Forelimb muscle (tissue), 1 donor: ENCODE results near the gene FAM76A. TPM values are rescaled to one million over a fixed set of nuclear protein-coding genes. Genes with fewer than 3 reads are reported as not detected.
A peak's percentile ranks its signal among the peaks of the same experiment; 100 is the strongest.
"Not testable (repeated sequence)": the region's sequence is repeated elsewhere in the genome, so short reads cannot be mapped to it uniquely, and the experiment has no call there.

Source experiments
- DNase-seq: peaks from one replicate; pipeline ENCODE4 v3.0.0-alpha.2; 2013; ENCODE audit warnings: low read depth
- polyA plus RNA-seq: library from polyadenylated mRNA; unstranded; fragments of 120-200 nt; gene quantifications from one replicate; pipeline ENCODE4 v1.2.1, GENCODE V29; 2013; ENCODE audit not compliant: insufficient read length

FAM76A gene
- polyA plus RNA-seq, 1 donor = 20.0 TPM

GRCh38 chr1:27724961-27725373 is 794 bp upstream of the FAM76A start:
- no peak for DNase-seq

- no peak for DNase-seq
These were observed 648 bp downstream of the FAM76A start for GRCh38 chr1:27726173-27727044.

- no peak for DNase-seq
These were observed 1.4 kb downstream of the FAM76A start for GRCh38 chr1:27727126-27727525.

GRCh38 chr1:27736252-27736651 is 10.5 kb downstream of the FAM76A start:
- no peak for DNase-seq

- DNase-seq = no peak
These were observed 15.4 kb downstream of the FAM76A start for GRCh38 chr1:27741121-27741520.

GRCh38 chr1:27744556-27744955 is 18.8 kb downstream of the FAM76A start:
- DNase-seq = no peak

GRCh38 chr1:27745466-27745865 is 19.7 kb downstream of the FAM76A start:
- no peak for DNase-seq

- no peak for DNase-seq
These were observed 26.6 kb downstream of the FAM76A start for GRCh38 chr1:27752360-27752759.

GRCh38 chr1:27755286-27755685 is 29.5 kb downstream of the FAM76A start:
- no peak for DNase-seq

GRCh38 chr1:27755865-27756264 is 30.1 kb downstream of the FAM76A start:
- DNase-seq = no peak

GRCh38 chr1:27759236-27759635 is 33.5 kb downstream of the FAM76A start:
- no peak for DNase-seq

- DNase-seq = no peak
These were observed 34.7 kb downstream of the FAM76A start for GRCh38 chr1:27760426-27760825.

- DNase-seq = no peak
These were observed 36.3 kb downstream of the FAM76A start for GRCh38 chr1:27762033-27762432.

GRCh38 chr1:27763358-27763757 is 37.6 kb downstream of the FAM76A start:
- no peak for DNase-seq

- DNase-seq = no peak
These were observed 44.6 kb downstream of the FAM76A start for GRCh38 chr1:27770293-27770830.

GRCh38 chr1:27772036-27772931 is 46.5 kb downstream of the FAM76A start:
- DNase-seq = peak; percentile 52

- peak; percentile 98 for DNase-seq
These were observed 47.4 kb downstream of the FAM76A start, which contains the start of gene STX12 for GRCh38 chr1:27772932-27773825. Gene STX12, plus strand, starts transcription at chr1:27773219. Its CDS starts 89 bp downstream, at chr1:27773308.

GRCh38 chr1:27773826-27774445 is 48.2 kb downstream of the FAM76A start:
- DNase-seq = no peak

- no peak for DNase-seq
These were observed 48.9 kb downstream of the FAM76A start for GRCh38 chr1:27774654-27775053.

- DNase-seq = not testable (repeated sequence)
These were observed 49.6 kb downstream of the FAM76A start for GRCh38 chr1:27775336-27775735.

GRCh38 chr1:27776276-27776675 is 50.5 kb downstream of the FAM76A start:
- not testable (repeated sequence) for DNase-seq
